Transverse colon (tissue), 3 donors: Measurements from ENCODE around the gene LHFPL6.

Experiments used
- CTCF ChIP-seq, 5 experiments: fragments of 200-600 bp in 3 of 5; fragments of 450-650 bp in 2 of 5; sonication (generic) in 3 of 5; IDR thresholded peaks; 1 replicate in 2 of 5; 2 replicates in 3 of 5; pipeline ENCODE4 v1.5.1; 2016 to 2017; ENCODE audit warnings: antibody characterized with exemption in 5 of 5, inconsistent platforms in 3 of 5, mild to moderate bottlenecking in 2 of 5, moderate library complexity in 1 of 5
- EP300 ChIP-seq: sonication (generic); formaldehyde crosslinking; IDR thresholded peaks from one replicate; pipeline ENCODE4 v1.6.1; 2017; ENCODE audit warnings: antibody characterized with exemption, low read depth

- TF ChIP-seq CTCF (IDR thresholded peaks at IDR 0.05) (no peak), EP300 (no peak)
Measured at GRCh38 chr13:39469676-39470075, 133.3 kb downstream of the LHFPL6 start.
